Subcutaneous adipose tissue (tissue), 4 donors: ENCODE data around the gene STARD13. TPM values are rescaled to one million over a fixed set of nuclear protein-coding genes. Genes with fewer than 3 reads are reported as not detected.

Source experiments
- total RNA-seq, 4 donors: library from RNA; depleted of rRNA; stranded (reverse); fragments of >200 nt; gene quantifications; one replicate each; pipeline ENCODE4 v1.1.0, GENCODE V29; 2016
- TF ChIP-seq, protein P1 (sequence below): fragments of 450-650 bp; IDR thresholded peaks from one replicate; pipeline ENCODE4 v1.5.1; 2016; ENCODE audit warnings: low read depth, mild to moderate bottlenecking, control low read depth, antibody characterized with exemption, moderate library complexity

Gene STARD13
- total RNA-seq, 4 donors from 2014 or later, result 42.9 to 67.8 (median 55.3) TPM

DNA sequence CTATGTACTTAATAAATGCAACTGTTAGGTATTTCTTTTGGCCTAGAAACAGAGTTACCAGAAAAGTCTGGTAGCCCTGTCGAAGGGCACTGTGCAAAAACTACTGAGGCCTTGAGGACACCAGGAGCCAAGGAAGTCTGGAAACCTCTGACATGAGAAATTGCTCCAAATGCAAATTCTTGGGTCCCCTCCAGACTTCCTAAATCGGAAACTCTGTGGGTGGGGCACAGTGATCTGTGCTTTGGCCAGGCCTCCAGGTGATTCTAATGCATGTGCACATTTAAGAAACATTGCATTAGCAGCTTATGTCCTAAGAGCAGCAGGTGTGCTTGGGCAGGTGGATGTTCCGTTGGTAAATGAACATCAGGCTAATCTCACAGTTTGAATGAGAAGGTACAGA, 50.0 kb downstream of the STARD13 start:
- TF ChIP-seq, protein P1, sequence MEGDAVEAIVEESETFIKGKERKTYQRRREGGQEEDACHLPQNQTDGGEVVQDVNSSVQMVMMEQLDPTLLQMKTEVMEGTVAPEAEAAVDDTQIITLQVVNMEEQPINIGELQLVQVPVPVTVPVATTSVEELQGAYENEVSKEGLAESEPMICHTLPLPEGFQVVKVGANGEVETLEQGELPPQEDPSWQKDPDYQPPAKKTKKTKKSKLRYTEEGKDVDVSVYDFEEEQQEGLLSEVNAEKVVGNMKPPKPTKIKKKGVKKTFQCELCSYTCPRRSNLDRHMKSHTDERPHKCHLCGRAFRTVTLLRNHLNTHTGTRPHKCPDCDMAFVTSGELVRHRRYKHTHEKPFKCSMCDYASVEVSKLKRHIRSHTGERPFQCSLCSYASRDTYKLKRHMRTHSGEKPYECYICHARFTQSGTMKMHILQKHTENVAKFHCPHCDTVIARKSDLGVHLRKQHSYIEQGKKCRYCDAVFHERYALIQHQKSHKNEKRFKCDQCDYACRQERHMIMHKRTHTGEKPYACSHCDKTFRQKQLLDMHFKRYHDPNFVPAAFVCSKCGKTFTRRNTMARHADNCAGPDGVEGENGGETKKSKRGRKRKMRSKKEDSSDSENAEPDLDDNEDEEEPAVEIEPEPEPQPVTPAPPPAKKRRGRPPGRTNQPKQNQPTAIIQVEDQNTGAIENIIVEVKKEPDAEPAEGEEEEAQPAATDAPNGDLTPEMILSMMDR, result no peak

DNA sequence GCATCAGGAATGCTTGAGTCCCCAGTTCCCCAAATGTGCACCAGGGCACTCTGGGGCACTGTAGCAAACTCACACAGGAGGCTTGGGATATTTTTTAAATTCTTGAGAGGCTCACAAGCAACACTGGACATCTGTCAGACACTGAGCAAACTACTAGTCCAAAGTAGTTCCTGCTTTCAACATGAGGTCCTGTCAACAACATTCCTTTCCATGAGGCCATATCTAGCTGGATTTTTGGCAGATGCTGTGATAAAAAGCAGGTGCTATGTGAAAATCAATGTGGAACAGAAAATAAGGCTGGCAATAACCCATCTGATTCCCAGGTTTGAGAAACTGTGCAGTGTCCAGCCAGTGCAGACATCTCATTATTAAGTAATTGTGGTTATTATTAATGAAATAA, 50.5 kb downstream of the STARD13 start:
- TF ChIP-seq, protein P1, result no peak

DNA sequence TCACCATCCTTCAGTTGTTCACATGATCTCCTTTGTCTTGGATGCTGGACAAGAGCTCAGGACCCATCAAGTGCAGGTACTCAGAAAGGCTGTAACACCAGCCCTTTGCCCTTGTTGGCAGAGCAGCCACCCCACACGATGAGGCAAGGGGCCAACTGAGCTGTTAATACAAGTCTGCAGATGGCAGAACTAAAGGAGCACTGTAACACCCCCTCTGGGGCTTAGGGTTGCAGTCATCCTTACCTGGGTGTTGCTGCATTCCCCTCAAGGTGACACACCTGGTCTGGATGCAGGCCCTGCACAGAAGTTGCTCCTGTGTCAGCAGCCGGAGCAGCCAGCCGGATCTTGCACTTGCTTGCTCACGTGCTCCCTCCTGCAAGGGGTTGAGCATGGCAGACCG, 52.0 kb downstream of the STARD13 start:
- TF ChIP-seq, protein P1, result no peak

DNA sequence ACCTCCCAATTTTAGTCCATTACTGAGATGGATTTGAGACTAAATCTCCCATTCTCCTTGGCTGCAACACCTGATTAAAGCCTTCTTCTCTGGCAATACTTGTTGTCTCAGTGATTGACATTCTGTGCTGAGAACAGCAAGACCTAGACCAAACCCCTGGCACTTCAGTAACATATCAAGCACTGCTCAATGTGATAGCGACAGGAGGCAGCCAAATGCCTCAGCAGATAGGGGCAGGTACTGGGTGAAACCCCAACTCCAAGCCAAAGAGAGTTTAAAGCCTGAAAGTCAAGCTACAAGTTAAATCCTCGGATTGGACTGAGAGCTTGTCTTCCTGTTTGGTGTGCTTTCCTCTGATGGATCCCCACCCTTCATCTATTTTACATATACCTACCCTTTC, 52.7 kb downstream of the STARD13 start:
- TF ChIP-seq, protein P1, result no peak

DNA sequence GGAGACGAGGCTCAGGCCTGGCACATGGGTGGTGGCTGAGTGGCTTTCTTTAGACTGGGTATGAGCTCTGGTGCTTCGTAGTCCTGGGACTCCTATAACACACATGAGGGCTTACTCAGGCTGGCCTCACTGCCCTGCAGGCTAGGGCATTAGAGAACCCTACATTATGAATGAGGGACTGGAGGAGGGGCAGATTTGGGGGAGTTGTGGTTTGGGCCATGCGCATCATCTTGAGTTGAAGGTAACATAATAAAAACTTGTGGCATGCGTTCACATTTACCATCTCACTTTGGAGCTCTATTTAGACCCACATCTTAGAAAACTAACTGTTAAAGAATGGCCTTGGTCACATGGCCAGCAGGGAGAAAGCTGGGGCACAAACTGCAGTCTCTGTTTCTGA, 54.2 kb downstream of the STARD13 start:
- TF ChIP-seq, protein P1, result no peak

DNA sequence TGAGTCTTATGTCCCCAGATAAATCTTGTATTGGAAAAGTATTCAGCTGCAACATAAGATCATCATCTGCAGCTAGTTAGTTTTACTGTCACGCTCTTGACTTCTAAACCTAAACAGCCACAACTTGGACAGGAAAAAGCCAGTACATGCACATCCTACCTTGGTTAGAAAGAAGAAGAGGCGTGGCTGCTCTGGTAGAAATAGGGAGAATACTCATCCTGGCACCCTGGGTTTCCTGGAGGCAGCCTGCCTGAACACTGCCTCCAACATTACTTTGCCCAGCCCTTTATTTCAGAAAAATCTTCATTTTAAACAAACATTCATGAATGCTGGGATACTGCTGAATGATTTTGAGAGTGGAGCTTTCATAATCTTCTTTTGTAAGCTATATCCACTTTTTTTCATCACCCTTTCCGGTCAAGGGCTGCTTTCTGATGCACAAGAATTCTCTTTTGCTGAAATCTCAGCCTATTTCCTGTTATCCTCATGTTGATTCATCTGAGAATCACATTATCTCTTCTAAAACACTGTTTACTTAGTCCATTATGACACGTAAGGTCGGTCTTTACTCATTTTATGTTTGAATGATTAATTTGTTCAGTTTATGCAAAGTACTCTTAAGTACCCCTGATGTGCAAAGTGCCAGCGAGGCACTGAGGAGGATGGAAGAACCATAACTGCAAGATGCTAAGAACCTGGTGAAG, 55.2 kb downstream of the STARD13 start:
- TF ChIP-seq, protein P1, result no peak

DNA sequence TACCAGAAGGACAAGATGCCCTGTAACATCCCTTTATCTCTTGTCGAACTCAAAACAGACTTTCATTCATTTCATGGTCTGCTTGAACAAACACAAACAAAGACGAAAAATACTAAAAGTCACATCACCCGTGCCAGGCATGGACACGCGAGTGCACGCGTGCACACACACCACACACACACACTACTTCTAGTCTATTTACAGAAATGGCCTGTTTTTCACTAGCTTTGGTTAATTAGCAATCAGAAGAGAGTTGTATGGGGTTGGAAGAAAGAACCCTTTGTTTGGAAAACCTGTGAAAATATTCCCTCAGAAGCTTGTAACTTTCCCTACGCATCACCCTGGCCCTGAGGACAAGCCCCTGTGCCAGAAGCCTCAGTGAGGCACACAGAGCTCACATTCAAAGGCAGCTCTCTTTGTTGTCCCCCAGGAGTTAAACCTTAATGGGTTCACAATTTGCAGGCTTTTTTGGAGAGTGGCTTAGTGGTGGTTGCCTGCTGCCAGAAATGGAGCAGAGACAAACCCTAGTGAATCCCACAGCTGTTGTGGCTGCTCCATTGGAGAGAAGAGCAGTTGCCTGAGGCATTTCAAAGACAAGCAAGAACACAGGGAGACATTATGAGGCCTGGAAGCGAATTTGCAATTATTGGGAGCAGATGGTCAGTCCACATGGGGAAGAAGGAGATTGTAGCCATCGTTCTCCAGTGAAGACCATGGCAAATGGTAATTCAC, 55.9 kb downstream of the STARD13 start:
- TF ChIP-seq, protein P1, result no peak
